Fibroblast of mammary gland (primary cell): ENCODE results near the gene BCO1.

Experiments used
- DNase-seq: peaks from one replicate; pipeline ENCODE4 v3.0.0-alpha.2; 2010; ENCODE audit warnings: low read depth
- H3K4me3 ChIP-seq: 2 replicates; pipeline ENCODE4 v1.5.1; 2011; ENCODE audit warnings: low read depth, mild to moderate bottlenecking, low read length, moderate library complexity; ENCODE audit not compliant: control insufficient read depth
- CTCF ChIP-seq: conservative IDR thresholded peaks from 2 replicates; pipeline ENCODE4 v1.5.1; 2011; ENCODE audit warnings: low read depth, low read length, inconsistent platforms; ENCODE audit not compliant: control insufficient read depth, insufficient read depth

BCO1 gene

DNA sequence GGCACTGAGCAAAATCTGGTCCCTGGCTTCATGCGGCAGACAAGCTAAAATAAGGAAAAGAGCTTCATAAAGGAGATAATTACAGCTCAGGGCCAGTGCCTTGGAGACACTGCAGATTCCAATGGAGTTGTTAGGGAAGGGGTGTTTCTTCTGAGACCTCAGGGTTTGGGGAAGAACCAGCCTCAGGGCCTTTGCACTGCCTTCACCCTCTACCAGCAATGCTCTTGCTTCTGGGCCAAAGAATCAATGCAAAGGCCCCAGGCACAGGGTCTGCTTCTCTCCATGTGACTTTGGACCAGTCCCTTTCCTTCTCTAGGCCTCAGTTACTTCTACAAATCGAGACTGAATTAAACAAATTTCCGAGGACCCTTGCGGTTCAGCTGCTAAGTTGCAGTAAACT lies 40.0 kb downstream of the BCO1 start:
- TF ChIP-seq CTCF = no peak
- no peak for DNase-seq
- H3K4me3 ChIP-seq = no peak overlapping the region

DNA sequence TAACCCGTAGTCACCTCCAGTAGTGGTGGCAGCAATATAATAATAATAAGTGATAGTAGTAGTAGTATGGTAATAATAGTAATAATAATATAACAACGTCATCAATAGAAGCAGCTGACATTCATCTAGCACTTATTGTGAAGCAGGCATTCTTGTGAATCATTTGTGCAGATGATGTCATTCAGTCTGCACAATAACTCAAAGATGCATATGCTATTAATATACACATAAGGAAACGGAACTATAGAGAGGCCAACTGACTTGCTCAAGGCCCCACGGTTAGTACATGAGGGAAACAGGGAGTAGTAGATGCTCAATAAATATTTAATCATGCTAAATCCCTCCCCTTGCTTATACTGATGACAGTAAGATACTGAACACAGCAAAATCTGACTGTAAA lies 40.9 kb downstream of the BCO1 start:
- no peak for TF ChIP-seq CTCF
- DNase-seq = peak; percentile 72
- no peak overlapping the region for H3K4me3 ChIP-seq

- no peak for DNase-seq
- no peak for TF ChIP-seq CTCF
- no peak overlapping the region for H3K4me3 ChIP-seq
These were observed 41.9 kb downstream of the BCO1 start for GRCh38 chr16:81280393-81280792.

DNA sequence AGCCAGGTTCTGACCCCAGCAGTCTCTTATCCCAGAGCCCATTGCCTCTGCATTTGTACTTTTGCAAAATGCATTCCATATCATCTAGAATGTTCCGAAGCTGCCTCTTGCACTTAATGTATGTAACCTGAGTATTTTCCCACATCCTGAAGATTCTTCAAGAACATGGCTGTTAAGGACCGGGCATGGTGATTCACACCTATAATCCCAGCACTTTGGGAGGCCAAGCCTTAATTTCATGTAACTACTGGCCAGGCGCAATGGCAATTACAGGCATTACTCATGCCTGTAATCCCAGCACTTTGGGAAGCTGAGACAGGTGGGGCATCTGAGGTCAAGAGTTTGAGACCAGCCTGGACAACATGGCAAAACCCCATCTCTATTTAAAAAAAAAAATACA lies 44.6 kb downstream of the BCO1 start:
- no peak for TF ChIP-seq CTCF
- no peak overlapping the region for H3K4me3 ChIP-seq
- no peak for DNase-seq

- no peak overlapping the region for H3K4me3 ChIP-seq
- TF ChIP-seq CTCF = no peak
- no peak for DNase-seq
These were observed 46.6 kb downstream of the BCO1 start for GRCh38 chr16:81284995-81285600.

- H3K4me3 ChIP-seq = no peak overlapping the region
- DNase-seq = no peak
- no peak for TF ChIP-seq CTCF
These were observed 47.7 kb downstream of the BCO1 start for GRCh38 chr16:81286190-81286589.

DNA sequence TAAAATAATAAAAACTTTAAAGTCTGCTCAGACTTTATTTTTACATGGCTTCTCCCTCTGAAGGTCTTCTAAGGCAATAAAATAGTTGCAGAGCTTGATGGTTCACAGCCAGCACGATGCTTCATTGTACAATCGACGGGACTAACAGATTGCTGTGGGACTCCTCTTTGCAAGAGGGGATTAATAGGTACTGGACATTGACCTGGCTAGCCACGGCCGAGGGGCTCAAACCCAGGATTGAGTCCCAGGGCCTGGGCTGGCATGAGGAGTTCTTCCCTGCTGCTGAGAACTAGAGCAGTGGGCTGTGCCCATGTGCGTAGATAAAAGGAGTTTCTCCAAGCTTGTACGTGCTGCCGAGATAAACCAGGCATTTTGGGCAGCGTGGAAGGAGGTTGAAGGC lies 52.6 kb downstream of the BCO1 start:
- TF ChIP-seq CTCF = no peak
- DNase-seq = no peak
- H3K4me3 ChIP-seq = no peak overlapping the region
